Nasal cavity respiratory epithelium epithelial cell of viscerocranial mucosa (primary cell): ENCODE results near the gene ZNF621. TPM values are rescaled to one million over a fixed set of nuclear protein-coding genes. Genes with fewer than 3 reads are reported as not detected.

ENCODE experiments used
- total RNA-seq: library from RNA; depleted of rRNA; stranded (reverse); fragments of >200 nt; gene quantifications from 2 replicates; pipeline ENCODE4 v1.2.3, GENCODE V29; 2014

ZNF621 gene
- total RNA-seq = 17.1 and 24.6 TPM in 2 replicates

GRCh38 chr3:40524568-40525285 lies at the start of gene ZNF621:
Gene ZNF621 (plus strand): TSS chr3:40524960. CDS start chr3:40525841, 881 bp downstream.

GRCh38 chr3:40476478-40477470 lies 48.0 kb upstream of the ZNF621 start, which contains the start of gene ZNF619:
Gene ZNF619 (plus strand): TSS chr3:40477122. CDS start chr3:40477980, 858 bp downstream.

GRCh38 chr3:40505599-40506462 lies 18.9 kb upstream of the ZNF621 start, which contains the start of gene ZNF620:
Gene ZNF620 (plus strand): TSS chr3:40506039. CDS start chr3:40506353, 314 bp downstream.

Other genes starting within 250 kb of the ZNF621 start
- 19.4 and 20.2 TPM in 2 replicates for gene EIF1B, start 215.3 kb upstream of the ZNF621 start, total RNA-seq
- gene ENTPD3, start 137.8 kb upstream of the ZNF621 start, total RNA-seq = 22.2 and 24.3 TPM in 2 replicates
- gene RPL14, start 67.6 kb upstream of the ZNF621 start, total RNA-seq = 541 and 698 TPM in 2 replicates
- gene ZNF619, start 47.8 kb upstream of the ZNF621 start, total RNA-seq = 7.5 and 8.9 TPM in 2 replicates
- gene ZNF620, start 18.9 kb upstream of the ZNF621 start, total RNA-seq = 1.7 and 1.9 TPM in 2 replicates